HL-60 (cell line): ENCODE measurements around the gene TSPAN6.

Experiments
- POLR2AphosphoS5 ChIP-seq: IDR thresholded peaks from 2 replicates; pipeline ENCODE4 v1.6.1; 2012; ENCODE audit warnings: low read depth
- TF ChIP-seq, protein P1 (sequence below): IDR thresholded peaks from one replicate; pipeline ENCODE4 v1.5.1; 2011; ENCODE audit warnings: low read length, control low read depth, inconsistent platforms; ENCODE audit not compliant: insufficient read depth

- TF ChIP-seq, protein P1, sequence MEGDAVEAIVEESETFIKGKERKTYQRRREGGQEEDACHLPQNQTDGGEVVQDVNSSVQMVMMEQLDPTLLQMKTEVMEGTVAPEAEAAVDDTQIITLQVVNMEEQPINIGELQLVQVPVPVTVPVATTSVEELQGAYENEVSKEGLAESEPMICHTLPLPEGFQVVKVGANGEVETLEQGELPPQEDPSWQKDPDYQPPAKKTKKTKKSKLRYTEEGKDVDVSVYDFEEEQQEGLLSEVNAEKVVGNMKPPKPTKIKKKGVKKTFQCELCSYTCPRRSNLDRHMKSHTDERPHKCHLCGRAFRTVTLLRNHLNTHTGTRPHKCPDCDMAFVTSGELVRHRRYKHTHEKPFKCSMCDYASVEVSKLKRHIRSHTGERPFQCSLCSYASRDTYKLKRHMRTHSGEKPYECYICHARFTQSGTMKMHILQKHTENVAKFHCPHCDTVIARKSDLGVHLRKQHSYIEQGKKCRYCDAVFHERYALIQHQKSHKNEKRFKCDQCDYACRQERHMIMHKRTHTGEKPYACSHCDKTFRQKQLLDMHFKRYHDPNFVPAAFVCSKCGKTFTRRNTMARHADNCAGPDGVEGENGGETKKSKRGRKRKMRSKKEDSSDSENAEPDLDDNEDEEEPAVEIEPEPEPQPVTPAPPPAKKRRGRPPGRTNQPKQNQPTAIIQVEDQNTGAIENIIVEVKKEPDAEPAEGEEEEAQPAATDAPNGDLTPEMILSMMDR, result no peak
- TF ChIP-seq POLR2AphosphoS5, result no peak
Measured at GRCh38 chrX:100635040-100635439, 1.6 kb downstream of the TSPAN6 start.
